ENCODE results near the gene WDR62. TPM values are rescaled to one million over a fixed set of nuclear protein-coding genes. Genes with fewer than 3 reads are reported as not detected.

Gene WDR62
- total and polyA plus RNA-seq, 4 donors = 0.86 to 2.2 (median 1.7) TPM

DNA sequence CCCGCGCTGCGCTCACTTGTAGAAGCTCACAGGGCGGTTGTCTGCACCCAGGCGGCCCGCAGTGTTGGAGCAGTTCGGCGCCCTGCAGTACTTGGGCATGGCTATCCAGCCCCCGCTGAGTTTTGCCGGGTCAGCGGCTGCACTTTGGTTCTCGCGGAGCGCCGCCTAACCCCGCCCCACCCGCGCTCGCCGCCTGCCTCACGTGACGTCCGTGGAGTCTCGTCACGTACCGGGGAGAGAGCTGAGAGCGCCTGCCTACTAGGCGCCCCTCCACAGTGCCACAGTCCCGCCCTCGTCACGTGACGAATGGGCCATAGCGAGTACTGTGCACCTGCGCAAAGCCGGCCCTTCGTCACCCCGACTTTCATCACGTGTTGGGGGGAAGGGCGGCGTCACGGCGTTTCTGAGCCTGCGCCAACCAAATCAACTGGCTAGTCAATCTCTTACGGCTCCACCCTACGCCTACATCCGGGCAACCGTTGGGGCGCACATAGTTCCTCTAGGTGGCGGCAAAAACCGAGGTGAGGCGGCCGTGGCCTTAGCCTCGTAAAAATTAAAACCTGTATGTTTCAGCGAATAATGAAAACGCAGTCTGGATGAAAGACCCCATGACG, 471 bp upstream of the WDR62 start, which contains the start of gene THAP8:
THAP8 (minus strand) TSS at position 167 of the 614 bp plus-strand sequence; CDS start at position 99, 68 bp downstream.
- H3K9ac ChIP-seq (ENCODE audit: insufficient read depth in 1 of 2, low read length in 2 of 2) = peak within 1 kb of the TSS in 1 of 2 donors; percentile 75
- peak; percentile 91 for ATAC-seq (ENCODE audit: insufficient read depth, low FRiP score)
- H3K36me3 ChIP-seq (ENCODE audit: control insufficient read depth in 4 of 4, insufficient read depth in 4 of 4, low read length in 4 of 4) = no peaks in the 10 kb centered on the region
- no peaks in the 10 kb centered on the region for H3K9me3 ChIP-seq (ENCODE audit: control insufficient read depth in 4 of 4, insufficient read depth in 3 of 4, low read length in 3 of 4)
- 0% methylated on average over 56 of the region's 56 CpGs for WGBS, 2 donors
- TF ChIP-seq, protein P1, sequence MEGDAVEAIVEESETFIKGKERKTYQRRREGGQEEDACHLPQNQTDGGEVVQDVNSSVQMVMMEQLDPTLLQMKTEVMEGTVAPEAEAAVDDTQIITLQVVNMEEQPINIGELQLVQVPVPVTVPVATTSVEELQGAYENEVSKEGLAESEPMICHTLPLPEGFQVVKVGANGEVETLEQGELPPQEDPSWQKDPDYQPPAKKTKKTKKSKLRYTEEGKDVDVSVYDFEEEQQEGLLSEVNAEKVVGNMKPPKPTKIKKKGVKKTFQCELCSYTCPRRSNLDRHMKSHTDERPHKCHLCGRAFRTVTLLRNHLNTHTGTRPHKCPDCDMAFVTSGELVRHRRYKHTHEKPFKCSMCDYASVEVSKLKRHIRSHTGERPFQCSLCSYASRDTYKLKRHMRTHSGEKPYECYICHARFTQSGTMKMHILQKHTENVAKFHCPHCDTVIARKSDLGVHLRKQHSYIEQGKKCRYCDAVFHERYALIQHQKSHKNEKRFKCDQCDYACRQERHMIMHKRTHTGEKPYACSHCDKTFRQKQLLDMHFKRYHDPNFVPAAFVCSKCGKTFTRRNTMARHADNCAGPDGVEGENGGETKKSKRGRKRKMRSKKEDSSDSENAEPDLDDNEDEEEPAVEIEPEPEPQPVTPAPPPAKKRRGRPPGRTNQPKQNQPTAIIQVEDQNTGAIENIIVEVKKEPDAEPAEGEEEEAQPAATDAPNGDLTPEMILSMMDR (IDR thresholded peaks at IDR 0.05; ENCODE audit: control extremely low read depth, extremely low read depth) = peak; percentile 9
- H3K4me3 ChIP-seq = peak within 1 kb of the TSS; percentile 51
- peak; percentile 100 for DNase-seq
- no peaks in the 10 kb centered on the region for H3K27me3 ChIP-seq (ENCODE audit: control insufficient read depth in 3 of 3, insufficient read depth in 3 of 3, low read length in 2 of 3)
- H3K27ac ChIP-seq (ENCODE audit: low read depth in 1 of 2, low read length in 1 of 2) = peak within 1 kb of the TSS; percentile 92
- H3K4me1 ChIP-seq (ENCODE audit: control insufficient read depth in 5 of 5, insufficient read depth in 5 of 5, low read length in 5 of 5) = peaks cover 0 to 13% (median 3%) of the 10 kb centered on the region in 5 donors

DNA sequence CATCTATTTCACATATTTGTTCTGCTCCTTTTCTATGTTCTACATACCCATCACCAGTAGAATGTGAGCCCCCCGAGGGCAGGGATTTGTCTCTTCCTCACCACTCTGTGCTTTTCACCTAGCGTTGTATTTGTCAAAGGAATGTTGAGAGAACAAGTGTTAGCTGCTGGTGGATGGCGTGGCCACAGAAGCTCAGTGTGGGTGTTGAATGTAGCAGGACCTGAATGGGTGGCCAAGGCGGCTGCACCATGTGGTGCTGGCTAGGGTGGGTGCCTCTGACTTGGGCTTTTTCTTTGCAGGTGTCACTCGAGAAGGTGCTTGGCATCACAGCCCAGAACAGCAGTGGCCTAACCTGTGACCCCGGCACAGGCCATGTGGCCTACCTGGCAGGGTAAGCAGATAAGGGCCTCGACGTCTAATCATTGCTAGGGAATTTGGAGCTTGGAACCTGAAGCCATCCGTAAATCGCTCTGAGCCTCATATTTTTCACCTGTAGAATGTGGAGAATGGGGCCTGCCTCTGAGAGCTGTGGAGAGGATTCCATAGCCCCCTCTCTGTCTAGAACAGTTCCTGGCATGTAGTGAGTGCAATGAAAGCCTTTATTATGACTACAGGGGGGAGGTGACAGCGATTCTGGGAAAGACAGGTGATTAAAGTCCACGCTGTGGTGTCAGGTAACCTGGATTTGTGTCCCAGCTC, 3.9 kb downstream of the WDR62 start:
- Histone ChIP-seq H3K9ac (ENCODE audit: insufficient read depth in 1 of 2, low read length in 2 of 2) (no peak overlapping the region), H3K36me3 (ENCODE audit: control insufficient read depth in 4 of 4, insufficient read depth in 4 of 4, low read length in 4 of 4) (peaks cover 0 to 7% (median 0%) of the 10 kb centered on the region in 4 donors), H3K4me1 (ENCODE audit: control insufficient read depth in 5 of 5, insufficient read depth in 5 of 5, low read length in 5 of 5) (peaks cover 0 to 13% (median 3%) of the 10 kb centered on the region in 5 donors), H3K9me3 (ENCODE audit: control insufficient read depth in 4 of 4, insufficient read depth in 3 of 4, low read length in 3 of 4) (no peaks in the 10 kb centered on the region), H3K4me3 (no peak overlapping the region), H3K27me3 (ENCODE audit: control insufficient read depth in 3 of 3, insufficient read depth in 3 of 3, low read length in 2 of 3) (no peaks in the 10 kb centered on the region), H3K27ac (ENCODE audit: low read depth in 1 of 2, low read length in 1 of 2) (no peak overlapping the region)
- ATAC-seq (ENCODE audit: insufficient read depth, low FRiP score) (no peak), DNase-seq (no peak)
- WGBS, 2 donors = 92 to 96% methylated on average over 12 of the region's 12 CpGs
- TF ChIP-seq, protein P1 (IDR thresholded peaks at IDR 0.05; ENCODE audit: control extremely low read depth, extremely low read depth) = no peak

DNA sequence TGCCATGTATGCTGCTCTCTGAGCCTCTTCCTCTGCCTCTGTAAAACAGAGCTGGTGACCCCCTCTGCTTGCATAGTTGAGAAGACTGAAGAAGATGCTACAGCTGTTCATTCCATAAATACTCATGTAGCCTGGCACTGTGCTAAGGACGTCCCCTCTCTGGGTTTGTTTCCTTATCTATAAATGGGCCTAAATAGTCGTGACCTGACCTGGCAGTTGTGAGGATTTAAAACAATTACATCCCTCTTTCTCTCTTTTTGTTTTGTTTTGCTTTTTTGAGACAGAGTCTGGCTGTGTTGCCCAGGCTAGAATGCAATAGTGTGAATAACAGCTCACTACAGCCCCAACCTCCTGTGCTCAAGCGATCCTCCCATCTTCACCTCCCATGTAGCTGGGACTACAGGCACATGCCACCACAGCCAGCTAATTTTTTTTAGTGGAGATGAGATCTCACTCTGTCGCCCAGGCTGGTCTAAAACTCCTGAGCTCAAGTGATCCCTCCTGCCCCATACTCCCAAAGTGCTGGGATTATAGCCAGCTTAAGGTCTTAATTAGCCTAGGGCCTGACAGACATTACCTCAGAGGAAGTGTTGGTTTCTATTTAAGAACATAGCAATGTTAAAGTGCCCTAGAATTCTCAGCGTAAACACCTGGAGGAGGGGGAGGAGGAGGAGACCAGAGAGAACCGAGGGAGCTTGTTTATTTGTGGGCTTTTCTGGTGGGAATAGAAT, 4.6 kb downstream of the WDR62 start:
- H3K9me3 ChIP-seq (ENCODE audit: control insufficient read depth in 4 of 4, insufficient read depth in 3 of 4, low read length in 3 of 4) = no peaks in the 10 kb centered on the region
- peaks cover 0 to 7% (median 0%) of the 10 kb centered on the region in 4 donors for H3K36me3 ChIP-seq (ENCODE audit: control insufficient read depth in 4 of 4, insufficient read depth in 4 of 4, low read length in 4 of 4)
- DNase-seq (no peak), ATAC-seq (ENCODE audit: insufficient read depth, low FRiP score) (no peak)
- H3K27ac ChIP-seq (ENCODE audit: low read depth in 1 of 2, low read length in 1 of 2) = no peak overlapping the region
- H3K9ac ChIP-seq (ENCODE audit: insufficient read depth in 1 of 2, low read length in 2 of 2) = no peak overlapping the region
- H3K4me3 ChIP-seq = no peak overlapping the region
- H3K4me1 ChIP-seq (ENCODE audit: control insufficient read depth in 5 of 5, insufficient read depth in 5 of 5, low read length in 5 of 5) = peaks cover 0 to 13% (median 3%) of the 10 kb centered on the region in 5 donors
- 83 to 91% methylated on average over 6 of the region's 6 CpGs for WGBS, 2 donors
- H3K27me3 ChIP-seq (ENCODE audit: control insufficient read depth in 3 of 3, insufficient read depth in 3 of 3, low read length in 2 of 3) = no peaks in the 10 kb centered on the region
- TF ChIP-seq, protein P1 (IDR thresholded peaks at IDR 0.05; ENCODE audit: control extremely low read depth, extremely low read depth) = no peak
